Erythroblast (primary cell): ENCODE measurements around the gene SELENOI.

Experiments used
- GATA1 ChIP-seq: IDR thresholded peaks from 2 replicates; pipeline ENCODE4 v1.6.1; 2011; ENCODE audit warnings: low read depth, mild to moderate bottlenecking, control low read depth, low read length, moderate library complexity
- POLR2A ChIP-seq: IDR thresholded peaks from 2 replicates; pipeline ENCODE4 v1.6.1; 2011; ENCODE audit warnings: mild to moderate bottlenecking, low read length

- TF ChIP-seq POLR2A (no peak), GATA1 (no peak)
Measured at GRCh38 chr2:26314243-26314642, 31.7 kb upstream of the SELENOI start.
